PC-9 (cell line): ENCODE measurements around the gene DPH6.

Experiments
- EZH2 ChIP-seq: fragments of 200-600 bp; sonication (generic); IDR thresholded peaks from 2 replicates; pipeline ENCODE4 v1.8.0; 2017; ENCODE audit warnings: antibody characterized with exemption, low read depth
- TF ChIP-seq, protein P1 (sequence below): fragments of 200-600 bp; sonication (generic); conservative IDR thresholded peaks from 2 replicates; pipeline ENCODE4 v1.6.1; 2017; ENCODE audit warnings: mixed run types, antibody characterized with exemption, mild to moderate bottlenecking, moderate library complexity

- TF ChIP-seq, protein P1, sequence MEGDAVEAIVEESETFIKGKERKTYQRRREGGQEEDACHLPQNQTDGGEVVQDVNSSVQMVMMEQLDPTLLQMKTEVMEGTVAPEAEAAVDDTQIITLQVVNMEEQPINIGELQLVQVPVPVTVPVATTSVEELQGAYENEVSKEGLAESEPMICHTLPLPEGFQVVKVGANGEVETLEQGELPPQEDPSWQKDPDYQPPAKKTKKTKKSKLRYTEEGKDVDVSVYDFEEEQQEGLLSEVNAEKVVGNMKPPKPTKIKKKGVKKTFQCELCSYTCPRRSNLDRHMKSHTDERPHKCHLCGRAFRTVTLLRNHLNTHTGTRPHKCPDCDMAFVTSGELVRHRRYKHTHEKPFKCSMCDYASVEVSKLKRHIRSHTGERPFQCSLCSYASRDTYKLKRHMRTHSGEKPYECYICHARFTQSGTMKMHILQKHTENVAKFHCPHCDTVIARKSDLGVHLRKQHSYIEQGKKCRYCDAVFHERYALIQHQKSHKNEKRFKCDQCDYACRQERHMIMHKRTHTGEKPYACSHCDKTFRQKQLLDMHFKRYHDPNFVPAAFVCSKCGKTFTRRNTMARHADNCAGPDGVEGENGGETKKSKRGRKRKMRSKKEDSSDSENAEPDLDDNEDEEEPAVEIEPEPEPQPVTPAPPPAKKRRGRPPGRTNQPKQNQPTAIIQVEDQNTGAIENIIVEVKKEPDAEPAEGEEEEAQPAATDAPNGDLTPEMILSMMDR, result no peak
- no peak for TF ChIP-seq EZH2
These were observed 66.5 kb downstream of the DPH6 start for GRCh38 chr15:35479423-35479822.
